PC-3 (cell line): Measurements from ENCODE around the gene GLRA2. TPM values are rescaled to one million over a fixed set of nuclear protein-coding genes. Genes with fewer than 3 reads are reported as not detected.

ENCODE experiments used
- ATAC-seq: fragments of 200-7000 bp; cut with Tn5 transposase; 2 replicates; pipeline ENCODE4 v1.9.1; 2020; ENCODE audit warnings: mild to moderate bottlenecking, moderate library complexity
- BruUV-seq: library from RNA; stranded (reverse); fragments of 400-500 nt; replicated peaks from 2 replicates; lab custom pipeline; 2021; lab: Mats Ljungman, UMichigan
- CTCF ChIA-PET: fragments of 300-600 bp; sonication (Branson Sonifier 250); formaldehyde crosslinking; loops from one replicate; lab custom pipeline; 2022; ENCODE audit warnings: antibody characterized with exemption; lab: Charles Lee
- POLR2A ChIA-PET: fragments of 300-600 bp; sonication (Branson Sonifier 250); formaldehyde crosslinking; loops from one replicate; lab custom pipeline; 2022; ENCODE audit warnings: antibody characterized with exemption; ENCODE audit not compliant: unreplicated experiment; lab: Charles Lee
- DNase-seq: peaks from one replicate; pipeline ENCODE4 v3.0.0-alpha.2; 2015
- H2AFZ ChIP-seq: fragments of 300-600 bp; sonication (generic); 2 replicates; pipeline ENCODE4 v1.6.0; 2016; ENCODE audit warnings: antibody characterized with exemption, low read length
- H3F3A ChIP-seq: fragments of 300-600 bp; sonication (generic); one replicate; pipeline ENCODE4 v1.6.0; 2017; ENCODE audit warnings: antibody characterized with exemption, low read length, control low read depth, mild to moderate bottlenecking; ENCODE audit not compliant: unreplicated experiment
- H3K27ac ChIP-seq: fragments of 300-600 bp; sonication (generic); 2 replicates; pipeline ENCODE4 v1.5.1; 2016; ENCODE audit warnings: mild to moderate bottlenecking, low read length
- H3K27me3 ChIP-seq: fragments of 300-600 bp; sonication (generic); 2 replicates; pipeline ENCODE4 v1.6.1; 2016; ENCODE audit warnings: low read length, mixed read lengths
- H3K36me3 ChIP-seq: fragments of 300-600 bp; sonication (generic); 2 replicates; pipeline ENCODE4 v1.6.1; 2016; ENCODE audit warnings: low read depth, mixed run types, low read length, mixed read lengths
- H3K4me1 ChIP-seq: fragments of 300-600 bp; sonication (generic); 2 replicates; pipeline ENCODE4 v1.5.1; 2016; ENCODE audit warnings: low read length; ENCODE audit not compliant: insufficient read depth
- H3K4me2 ChIP-seq: fragments of 300-600 bp; sonication (generic); 2 replicates; pipeline ENCODE4 v1.6.0; 2016; ENCODE audit warnings: low read length
- H3K4me3 ChIP-seq: fragments of 300-600 bp; sonication (generic); 2 replicates; pipeline ENCODE4 v1.5.1; 2016; ENCODE audit warnings: mild to moderate bottlenecking, low read length, mixed read lengths
- H3K79me2 ChIP-seq: fragments of 300-600 bp; sonication (generic); 2 replicates; pipeline ENCODE4 v1.6.1; 2017; ENCODE audit warnings: low read length, mixed read lengths
- H3K9ac ChIP-seq: fragments of 300-600 bp; sonication (generic); 2 replicates; pipeline ENCODE4 v1.6.0; 2016; ENCODE audit warnings: mild to moderate bottlenecking, low read length
- H3K9me2 ChIP-seq: fragments of 300-600 bp; sonication (generic); replicated peaks from 2 replicates; pipeline ENCODE4 v1.6.1; 2016; ENCODE audit warnings: mixed run types, low read length, mixed read lengths
- H3K9me3 ChIP-seq: fragments of 300-600 bp; sonication (generic); 2 replicates; pipeline ENCODE4 v1.6.1; 2016; ENCODE audit warnings: low read length, mixed read lengths
- H4K20me1 ChIP-seq: fragments of 300-600 bp; sonication (generic); 2 replicates; pipeline ENCODE4 v1.6.1; 2016; ENCODE audit warnings: low read length, mixed read lengths
- EZH2 ChIP-seq: fragments of 300-600 bp; sonication (generic); IDR thresholded peaks from one replicate; pipeline ENCODE4 v1.6.1; 2017; ENCODE audit warnings: antibody characterized with exemption, mild to moderate bottlenecking, low read length; ENCODE audit not compliant: unreplicated experiment
- EZH2phosphoT487 ChIP-seq: fragments of 300-600 bp; sonication (generic); IDR thresholded peaks from 2 replicates; pipeline ENCODE4 v1.6.1; 2018; ENCODE audit warnings: mild to moderate bottlenecking, antibody characterized with exemption, low read length, borderline replicate concordance
- intact Hi-C: fragments of 100-400 bp; cut with micrococcal nuclease; formaldehyde crosslinking; loops from 2 replicates; pipeline ENCODE4 v1.9.0; 2023
- total RNA-seq: library from RNA; depleted of rRNA; stranded (reverse); fragments of >200 nt; gene quantifications from 2 replicates; pipeline ENCODE4 v1.2.3, GENCODE V29; 2014
- TF ChIP-seq, protein P1 (sequence below): fragments of 300-600 bp; sonication (generic); conservative IDR thresholded peaks from 2 replicates; pipeline ENCODE4 v1.5.1; 2017; ENCODE audit warnings: antibody characterized with exemption, low read depth, mild to moderate bottlenecking, low read length

GLRA2 gene
- total RNA-seq, 1 experiment from 2014 or later, result not detected

GRCh38 chrX:14573161-14573560, 43.8 kb downstream of the GLRA2 start:
- intact Hi-C loops, result no loop called here
- Histone ChIP-seq H3K9me3 (no peaks in the 10 kb centered on the region), H3K4me3 (no peak overlapping the region), H3K4me2 (no peak overlapping the region), H4K20me1 (no peaks in the 10 kb centered on the region), H3K36me3 (no peaks in the 10 kb centered on the region), H3K27me3 (no peaks in the 10 kb centered on the region), H3K79me2 (no peaks in the 10 kb centered on the region), H2AFZ (no peak overlapping the region), H3K4me1 (peaks cover 5% of the 10 kb centered on the region; the same call in 1 of the 2 replicates), H3K27ac (no peak overlapping the region), H3K9me2 (no peaks in the 10 kb centered on the region), H3F3A (no peaks in the 10 kb centered on the region), H3K9ac (no peak overlapping the region)
- ChIA-PET POLR2A (no interaction called here), CTCF (no interaction called here)
- ATAC-seq, result no peak
- DNase-seq, result no peak
- TF ChIP-seq, protein P1, sequence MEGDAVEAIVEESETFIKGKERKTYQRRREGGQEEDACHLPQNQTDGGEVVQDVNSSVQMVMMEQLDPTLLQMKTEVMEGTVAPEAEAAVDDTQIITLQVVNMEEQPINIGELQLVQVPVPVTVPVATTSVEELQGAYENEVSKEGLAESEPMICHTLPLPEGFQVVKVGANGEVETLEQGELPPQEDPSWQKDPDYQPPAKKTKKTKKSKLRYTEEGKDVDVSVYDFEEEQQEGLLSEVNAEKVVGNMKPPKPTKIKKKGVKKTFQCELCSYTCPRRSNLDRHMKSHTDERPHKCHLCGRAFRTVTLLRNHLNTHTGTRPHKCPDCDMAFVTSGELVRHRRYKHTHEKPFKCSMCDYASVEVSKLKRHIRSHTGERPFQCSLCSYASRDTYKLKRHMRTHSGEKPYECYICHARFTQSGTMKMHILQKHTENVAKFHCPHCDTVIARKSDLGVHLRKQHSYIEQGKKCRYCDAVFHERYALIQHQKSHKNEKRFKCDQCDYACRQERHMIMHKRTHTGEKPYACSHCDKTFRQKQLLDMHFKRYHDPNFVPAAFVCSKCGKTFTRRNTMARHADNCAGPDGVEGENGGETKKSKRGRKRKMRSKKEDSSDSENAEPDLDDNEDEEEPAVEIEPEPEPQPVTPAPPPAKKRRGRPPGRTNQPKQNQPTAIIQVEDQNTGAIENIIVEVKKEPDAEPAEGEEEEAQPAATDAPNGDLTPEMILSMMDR, result no peak
- TF ChIP-seq EZH2, result no peak
- BruUV-seq, result no TSS peak

GRCh38 chrX:14581081-14581480, 51.7 kb downstream of the GLRA2 start:
- H3K27ac ChIP-seq, result no peak overlapping the region
- no peaks in the 10 kb centered on the region for H3K27me3 ChIP-seq
- no peak overlapping the region for H3K4me2 ChIP-seq
- ATAC-seq, result no peak
- H2AFZ ChIP-seq, result no peak overlapping the region
- H3K9ac ChIP-seq, result no peak overlapping the region
- no peaks in the 10 kb centered on the region for H3K36me3 ChIP-seq
- H3K79me2 ChIP-seq, result no peaks in the 10 kb centered on the region
- no peaks in the 10 kb centered on the region for H4K20me1 ChIP-seq
- DNase-seq, result no peak
- ChIA-PET CTCF (no interaction called here), POLR2A (no interaction called here)
- intact Hi-C loops, result no loop called here
- no peaks in the 10 kb centered on the region for H3K9me3 ChIP-seq
- no peak overlapping the region for H3K4me3 ChIP-seq
- H3F3A ChIP-seq, result no peaks in the 10 kb centered on the region
- no TSS peak for BruUV-seq
- H3K4me1 ChIP-seq, result peaks cover 5% of the 10 kb centered on the region; the same call in 1 of the 2 replicates
- H3K9me2 ChIP-seq, result no peaks in the 10 kb centered on the region
- no peak for TF ChIP-seq EZH2
- TF ChIP-seq, protein P1, result no peak

DNA sequence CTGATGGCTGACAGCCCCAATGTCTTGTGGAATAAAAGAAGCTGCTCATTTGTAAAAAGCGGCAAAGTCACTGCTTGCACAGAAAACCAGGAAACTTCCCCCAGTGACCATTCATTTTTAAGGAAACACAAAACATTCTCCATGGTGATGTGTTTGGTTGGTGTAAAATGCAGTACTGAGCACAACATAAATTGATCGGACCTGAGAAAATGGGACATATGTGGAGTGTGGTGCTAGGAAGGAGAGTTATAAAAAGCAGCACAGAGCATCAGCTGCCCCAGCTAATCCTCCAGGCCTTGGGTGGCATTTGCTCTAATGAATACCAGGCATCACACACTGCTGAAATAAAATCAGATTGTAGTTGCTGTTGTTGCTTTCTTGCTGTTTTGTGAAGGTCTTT, 55.2 kb downstream of the GLRA2 start:
- no peaks in the 10 kb centered on the region for H3K4me1 ChIP-seq
- no peak overlapping the region for H3K4me2 ChIP-seq
- H3K27me3 ChIP-seq, result no peaks in the 10 kb centered on the region
- no peaks in the 10 kb centered on the region for H3K9me3 ChIP-seq
- no peak overlapping the region for H3K9ac ChIP-seq
- H3K36me3 ChIP-seq, result no peaks in the 10 kb centered on the region
- ChIA-PET POLR2A (no interaction called here), CTCF (no interaction called here)
- H3K9me2 ChIP-seq, result no peaks in the 10 kb centered on the region
- TF ChIP-seq EZH2 (no peak), EZH2phosphoT487 (no peak)
- TF ChIP-seq, protein P1, result no peak
- no peaks in the 10 kb centered on the region for H3F3A ChIP-seq
- ATAC-seq, result no peak
- intact Hi-C loops, result no loop called here
- no peak for DNase-seq
- H3K4me3 ChIP-seq, result no peak overlapping the region
- no peaks in the 10 kb centered on the region for H3K79me2 ChIP-seq
- no TSS peak for BruUV-seq
- H3K27ac ChIP-seq, result no peak overlapping the region
- H2AFZ ChIP-seq, result no peak overlapping the region
- no peaks in the 10 kb centered on the region for H4K20me1 ChIP-seq
